Trophoblast cell (in vitro differentiated cells and primary cell): ENCODE measurements around the gene RBM19.

Experiments used
- DNase-seq, 2 donors: peaks; one replicate each; pipeline ENCODE4 v3.0.0-alpha.2; 2016
- H2AFZ ChIP-seq: 2 replicates; pipeline ENCODE4 v1.6.1; 2013; ENCODE audit warnings: low read length, moderate library complexity, mild to moderate bottlenecking; ENCODE audit not compliant: insufficient read depth, poor library complexity
- H2AK5ac ChIP-seq: 2 replicates; pipeline ENCODE4 v1.6.1; 2013; ENCODE audit warnings: mild to moderate bottlenecking, low read length
- H2BK120ac ChIP-seq: 2 replicates; pipeline ENCODE4 v1.6.1; 2013; ENCODE audit warnings: low read length, mild to moderate bottlenecking, moderate library complexity; ENCODE audit not compliant: insufficient read depth, poor library complexity
- H2BK12ac ChIP-seq: 2 replicates; pipeline ENCODE4 v1.6.1; 2013; ENCODE audit warnings: mild to moderate bottlenecking, low read length, moderate library complexity
- H2BK5ac ChIP-seq: 2 replicates; pipeline ENCODE4 v1.6.1; 2013; ENCODE audit warnings: low read length, low read depth, moderate library complexity, mild to moderate bottlenecking; ENCODE audit not compliant: poor library complexity
- H3K14ac ChIP-seq: 2 replicates; pipeline ENCODE4 v1.6.1; 2013; ENCODE audit warnings: mild to moderate bottlenecking, low read length
- H3K18ac ChIP-seq: 2 replicates; pipeline ENCODE4 v1.6.1; 2013; ENCODE audit warnings: mild to moderate bottlenecking, low read length
- H3K23ac ChIP-seq: 2 replicates; pipeline ENCODE4 v1.6.1; 2013; ENCODE audit warnings: low read length
- H3K27ac ChIP-seq: 2 replicates; pipeline ENCODE4 v1.5.1; 2013; ENCODE audit warnings: low read depth, mild to moderate bottlenecking, inconsistent platforms, low read length, moderate library complexity
- H3K27me3 ChIP-seq: 2 replicates; pipeline ENCODE4 v1.6.1; 2013; ENCODE audit warnings: inconsistent platforms, mild to moderate bottlenecking, low read length, moderate library complexity; ENCODE audit not compliant: insufficient read depth
- H3K36me3 ChIP-seq, 2 experiments: 1 replicate in 1 of 2; 2 replicates in 1 of 2; pipeline ENCODE4 v1.6.1; 2013; ENCODE audit warnings: low read length in 2 of 2, mild to moderate bottlenecking in 2 of 2, moderate library complexity in 1 of 2; ENCODE audit not compliant: insufficient read depth in 2 of 2, control insufficient read depth in 1 of 2
- H3K4ac ChIP-seq: 2 replicates; pipeline ENCODE4 v1.6.1; 2013; ENCODE audit warnings: low read depth, mild to moderate bottlenecking, low read length, moderate library complexity
- H3K4me1 ChIP-seq, 2 experiments: 1 replicate in 1 of 2; 2 replicates in 1 of 2; pipeline ENCODE4 v1.6.1; 2013; ENCODE audit warnings: low read length in 2 of 2, mild to moderate bottlenecking in 2 of 2, moderate library complexity in 1 of 2; ENCODE audit not compliant: insufficient read depth in 2 of 2, control insufficient read depth in 1 of 2
- H3K4me2 ChIP-seq: 2 replicates; pipeline ENCODE4 v1.6.1; 2013; ENCODE audit warnings: inconsistent platforms, mild to moderate bottlenecking, low read length, moderate library complexity
- H3K4me3 ChIP-seq: 2 replicates; pipeline ENCODE4 v1.5.1; 2013; ENCODE audit warnings: mild to moderate bottlenecking, low read depth, low read length, inconsistent platforms
- H3K79me1 ChIP-seq: one replicate; pipeline ENCODE4 v1.6.1; 2013; ENCODE audit warnings: low read length
- H3K79me2 ChIP-seq: 2 replicates; pipeline ENCODE4 v1.6.1; 2013; ENCODE audit warnings: low read length, mild to moderate bottlenecking; ENCODE audit not compliant: control insufficient read depth, insufficient read depth, poor library complexity
- H3K9ac ChIP-seq: 2 replicates; pipeline ENCODE4 v1.6.1; 2013; ENCODE audit warnings: mild to moderate bottlenecking, low read length
- H3K9me3 ChIP-seq: 2 replicates; pipeline ENCODE4 v1.6.1; 2013; ENCODE audit warnings: low read depth, mild to moderate bottlenecking, control low read depth, inconsistent platforms, low read length; ENCODE audit not compliant: insufficient read depth
- H4K12ac ChIP-seq: 2 replicates; pipeline ENCODE4 v1.6.1; 2013; ENCODE audit warnings: low read depth, mild to moderate bottlenecking, low read length, moderate library complexity
- H4K8ac ChIP-seq: 2 replicates; pipeline ENCODE4 v1.6.1; 2013; ENCODE audit warnings: low read depth, mild to moderate bottlenecking, low read length, moderate library complexity
- H4K91ac ChIP-seq: one replicate; pipeline ENCODE4 v1.6.1; 2013; ENCODE audit warnings: low read depth, mild to moderate bottlenecking, low read length, moderate library complexity
- WGBS: extraction: QIAGEN DNeasy Blood & Tissue Kit; methylation state at CpG from one replicate; pipeline ENCODE4 v1.1.7; 2013; ENCODE audit warnings: missing lambda C conversion rate; ENCODE audit not compliant: insufficient read length, insufficient coverage; ENCODE audit errors: extremely low coverage; 5-methylcytosine and 5-hydroxymethylcytosine counted together

The RBM19 gene

DNA sequence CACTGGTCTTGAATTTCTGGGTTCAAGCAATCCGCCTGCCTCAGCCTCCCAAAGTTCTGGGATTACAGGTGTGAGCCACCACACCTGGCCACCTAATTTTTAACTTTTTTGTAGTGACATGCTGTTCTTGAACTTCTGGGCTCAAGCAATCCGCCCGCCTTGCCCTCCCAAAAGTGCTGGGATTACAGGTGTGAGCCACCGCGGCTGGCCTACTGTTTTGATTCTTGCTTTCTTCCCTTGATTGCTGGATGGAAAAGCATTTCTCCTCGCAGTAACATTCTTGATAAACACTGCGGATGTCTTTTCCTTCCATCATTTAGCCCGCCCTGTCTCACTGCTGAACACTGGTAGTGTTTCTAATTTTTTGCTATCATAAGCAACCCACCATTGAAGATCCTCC lies 72.9 kb downstream of the RBM19 start:
- H2BK120ac ChIP-seq: no peak overlapping the region
- H3K79me2 ChIP-seq: no peaks in the 10 kb centered on the region
- no peaks in the 10 kb centered on the region for H3K79me1 ChIP-seq
- no peak overlapping the region for H3K4me2 ChIP-seq
- H3K4me1 ChIP-seq: peaks cover 4 to 6% of the 10 kb centered on the region in 2 experiments
- H3K27ac ChIP-seq: no peak overlapping the region
- no peak overlapping the region for H2AFZ ChIP-seq
- H3K4me3 ChIP-seq: no peak overlapping the region
- no peak overlapping the region for H4K8ac ChIP-seq
- H3K27me3 ChIP-seq: no peaks in the 10 kb centered on the region
- no peak overlapping the region for H3K18ac ChIP-seq
- WGBS: no CpG with 5 or more reads among the region's 8 CpGs
- H3K9me3 ChIP-seq: peaks cover 2% of the 10 kb centered on the region
- H2AK5ac ChIP-seq: no peak overlapping the region
- H3K36me3 ChIP-seq: peaks cover 0 to 3% of the 10 kb centered on the region in 2 experiments
- no peak overlapping the region for H4K12ac ChIP-seq
- H3K14ac ChIP-seq: no peak overlapping the region
- no peak overlapping the region for H2BK12ac ChIP-seq
- H4K91ac ChIP-seq: no peak overlapping the region
- no peak overlapping the region for H3K9ac ChIP-seq
- H2BK5ac ChIP-seq: no peak overlapping the region
- no peak for DNase-seq
- no peak overlapping the region for H3K23ac ChIP-seq
- no peak overlapping the region for H3K4ac ChIP-seq

DNA sequence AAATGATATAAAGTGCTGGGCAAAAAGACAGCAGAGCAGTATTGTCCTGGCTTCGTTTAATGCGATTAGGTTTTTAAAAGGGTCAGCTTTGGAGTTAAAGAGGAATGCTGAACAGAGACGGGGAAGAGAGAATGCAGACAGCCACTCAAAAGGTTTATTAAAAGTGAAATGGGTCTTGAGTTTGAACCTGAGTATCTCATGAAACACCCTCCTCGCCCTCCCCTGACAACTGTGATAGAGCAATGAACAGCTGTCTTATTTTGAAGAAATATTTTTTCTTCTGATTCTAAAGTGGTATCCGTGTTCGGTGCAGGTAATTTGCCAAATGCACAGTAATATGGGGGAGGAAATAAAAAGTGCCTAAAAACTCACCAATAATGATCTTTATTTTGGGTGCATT lies 73.6 kb downstream of the RBM19 start:
- Histone ChIP-seq H3K9ac (no peak overlapping the region), H3K4me2 (no peak overlapping the region), H2AFZ (no peak overlapping the region), H3K4ac (no peak overlapping the region), H4K91ac (no peak overlapping the region), H3K18ac (no peak overlapping the region), H3K36me3 (peaks cover 0 to 3% of the 10 kb centered on the region in 2 experiments), H2BK12ac (no peak overlapping the region), H4K12ac (no peak overlapping the region), H3K4me3 (no peak overlapping the region), H3K4me1 (peaks cover 4 to 6% of the 10 kb centered on the region in 2 experiments), H3K79me1 (no peaks in the 10 kb centered on the region), H3K9me3 (peaks cover 2% of the 10 kb centered on the region), H2AK5ac (no peak overlapping the region), H4K8ac (no peak overlapping the region), H3K27ac (no peak overlapping the region), H3K14ac (no peak overlapping the region), H2BK120ac (no peak overlapping the region), H3K23ac (no peak overlapping the region), H3K27me3 (no peaks in the 10 kb centered on the region), H3K79me2 (no peaks in the 10 kb centered on the region), H2BK5ac (no peak overlapping the region)
- DNase-seq: no peak
- WGBS: no CpG with 5 or more reads among the region's 6 CpGs

DNA sequence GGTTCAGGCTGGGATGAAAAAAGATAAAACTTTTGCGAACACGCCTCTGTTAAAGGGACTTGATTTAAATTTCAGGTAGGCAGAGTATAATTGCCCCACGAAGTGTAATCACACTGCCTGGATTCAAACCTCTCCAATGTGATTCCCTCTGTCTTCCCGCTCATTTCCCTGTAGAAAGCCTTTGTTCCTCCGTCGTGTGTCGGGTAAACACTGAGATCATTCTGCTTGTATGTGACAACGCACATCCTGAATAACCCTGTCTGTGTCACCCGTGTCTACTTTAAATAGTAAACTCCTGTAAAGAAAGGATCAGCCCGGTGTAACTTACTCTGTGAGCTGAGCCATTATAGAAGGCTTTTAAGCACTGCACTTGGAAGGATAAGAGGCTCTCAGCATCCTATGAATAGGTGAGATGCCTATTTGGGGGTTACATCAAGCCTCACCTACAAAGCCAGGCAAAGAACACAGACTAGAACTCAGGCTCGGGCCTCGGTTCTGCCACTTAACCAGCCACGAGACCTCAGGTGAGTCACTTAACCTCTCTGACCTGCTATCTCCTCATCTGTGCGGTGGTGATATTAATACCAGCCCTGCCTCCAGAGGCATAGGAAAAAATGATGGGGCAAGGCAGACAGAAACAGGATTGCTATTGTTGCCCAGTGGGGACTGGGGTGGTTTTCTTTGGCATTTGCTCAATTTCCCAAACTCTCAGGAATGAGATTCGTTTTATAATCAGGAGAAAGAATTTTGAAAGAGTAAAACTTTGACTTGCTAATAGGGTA lies 74.2 kb downstream of the RBM19 start:
- Histone ChIP-seq H2BK120ac (no peak overlapping the region), H3K79me1 (no peaks in the 10 kb centered on the region), H3K27ac (no peak overlapping the region), H2BK5ac (no peak overlapping the region), H3K4me3 (no peak overlapping the region), H4K12ac (no peak overlapping the region), H3K9ac (no peak overlapping the region), H4K8ac (no peak overlapping the region), H3K23ac (no peak overlapping the region), H3K4me2 (no peak overlapping the region), H3K18ac (no peak overlapping the region), H2BK12ac (no peak overlapping the region), H2AK5ac (no peak overlapping the region), H3K4me1 (peaks cover 4 to 6% of the 10 kb centered on the region in 2 experiments), H3K14ac (no peak overlapping the region), H3K27me3 (no peaks in the 10 kb centered on the region), H3K9me3 (peaks cover 2% of the 10 kb centered on the region), H3K79me2 (no peaks in the 10 kb centered on the region), H4K91ac (no peak overlapping the region), H2AFZ (no peak overlapping the region), H3K4ac (no peak overlapping the region), H3K36me3 (peaks cover 0 to 3% of the 10 kb centered on the region in 2 experiments)
- no CpG with 5 or more reads among the region's 15 CpGs for WGBS
- peak in 1 of 2 donors; percentile 30 for DNase-seq

DNA sequence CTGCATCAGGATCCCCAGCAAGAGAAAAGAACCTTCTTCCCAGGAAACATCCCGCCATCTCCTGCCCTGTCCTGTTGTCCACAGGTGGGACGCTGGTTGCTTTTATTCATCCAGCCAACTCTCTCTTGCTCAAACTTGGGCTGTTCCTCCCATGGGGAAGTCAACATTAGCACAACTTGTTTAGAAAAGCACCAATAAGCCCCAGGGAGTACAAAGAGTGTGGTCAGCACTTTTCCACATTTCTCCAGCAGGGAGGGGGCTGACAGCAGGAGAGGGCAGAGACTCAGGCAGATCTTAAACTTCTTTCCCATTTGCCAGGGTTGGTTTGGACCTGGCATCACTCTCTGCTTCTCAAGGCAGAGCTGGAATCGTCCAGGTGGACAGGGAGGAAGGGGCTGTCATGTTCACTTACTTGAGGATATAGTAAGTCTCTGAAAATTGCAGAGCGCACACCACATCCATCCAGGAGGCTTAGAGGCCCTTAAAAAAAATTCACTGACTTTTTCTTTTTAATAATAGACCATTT lies 74.9 kb downstream of the RBM19 start:
- Histone ChIP-seq H3K9me3 (peaks cover 2% of the 10 kb centered on the region), H3K4me1 (peaks cover 3% of the 10 kb centered on the region in 2 experiments), H3K9ac (no peak overlapping the region), H2BK12ac (no peak overlapping the region), H3K4me3 (no peak overlapping the region), H3K79me1 (no peaks in the 10 kb centered on the region), H2BK5ac (no peak overlapping the region), H4K12ac (no peak overlapping the region), H2BK120ac (no peak overlapping the region), H3K4me2 (no peak overlapping the region), H2AK5ac (no peak overlapping the region), H4K8ac (no peak overlapping the region), H3K36me3 (peaks cover 0 to 3% of the 10 kb centered on the region in 2 experiments), H3K79me2 (no peaks in the 10 kb centered on the region), H3K4ac (no peak overlapping the region), H3K14ac (no peak overlapping the region), H3K27me3 (no peaks in the 10 kb centered on the region), H4K91ac (no peak overlapping the region), H3K18ac (no peak overlapping the region), H3K27ac (no peak overlapping the region), H3K23ac (no peak overlapping the region), H2AFZ (no peak overlapping the region)
- WGBS: no CpG with 5 or more reads among the region's 4 CpGs
- DNase-seq: no peak
